HG02798 (cell line): Measurements from ENCODE around the gene EPHB2.
"Not testable (repeated sequence)": the region's sequence is repeated elsewhere in the genome, so short reads cannot be mapped to it uniquely, and the experiment has no call there.

Source experiments
- ATAC-seq: cut with Tn5 transposase; IDR thresholded peaks from one replicate; pipeline ENCODE4 v1.9.1; 2021; ENCODE audit warnings: mild to moderate bottlenecking; ENCODE audit not compliant: unreplicated experiment, poor library complexity

The EPHB2 gene

GRCh38 chr1:22921452-22922126 lies 210.9 kb downstream of the EPHB2 start:
- no peak for ATAC-seq

- no peak for ATAC-seq
These were observed 212.0 kb downstream of the EPHB2 start for GRCh38 chr1:22922640-22923039.

- ATAC-seq, result no peak
These were observed 214.5 kb downstream of the EPHB2 start for GRCh38 chr1:22925111-22925510.

GRCh38 chr1:22930240-22930912 lies 219.7 kb downstream of the EPHB2 start:
- ATAC-seq, result no peak

GRCh38 chr1:22932803-22933470 lies 222.3 kb downstream of the EPHB2 start:
- no peak for ATAC-seq

- no peak for ATAC-seq
These were observed 224.8 kb downstream of the EPHB2 start for GRCh38 chr1:22935433-22935832.

GRCh38 chr1:22936681-22937080 lies 226.0 kb downstream of the EPHB2 start:
- no peak for ATAC-seq

GRCh38 chr1:22941257-22941656 lies 230.6 kb downstream of the EPHB2 start:
- ATAC-seq, result no peak

GRCh38 chr1:22944346-22945055 lies 233.9 kb downstream of the EPHB2 start:
- ATAC-seq, result no peak

- ATAC-seq, result not testable (repeated sequence)
These were observed 234.5 kb downstream of the EPHB2 start for GRCh38 chr1:22945171-22945570.

- no peak for ATAC-seq
These were observed 239.2 kb downstream of the EPHB2 start for GRCh38 chr1:22949822-22950331.

- ATAC-seq, result no peak
These were observed 241.2 kb downstream of the EPHB2 start for GRCh38 chr1:22951796-22952195.

- no peak for ATAC-seq
These were observed 242.0 kb downstream of the EPHB2 start for GRCh38 chr1:22952694-22953056.

GRCh38 chr1:22953057-22953739 lies 242.6 kb downstream of the EPHB2 start:
- no peak for ATAC-seq

- ATAC-seq, result no peak
These were observed 243.1 kb downstream of the EPHB2 start for GRCh38 chr1:22953740-22954141.

- ATAC-seq, result no peak
These were observed 244.5 kb downstream of the EPHB2 start for GRCh38 chr1:22955146-22955545.

- no peak for ATAC-seq
These were observed 246.4 kb downstream of the EPHB2 start for GRCh38 chr1:22957066-22957465.

- ATAC-seq, result no peak
These were observed 247.9 kb downstream of the EPHB2 start for GRCh38 chr1:22958556-22958955.

- ATAC-seq, result no peak
These were observed 249.1 kb downstream of the EPHB2 start for GRCh38 chr1:22959545-22960360.
